GM12864 (cell line): ENCODE measurements around the gene RHEX.

Experiments
- DNase-seq: peaks from one replicate; pipeline ENCODE4 v3.0.0-alpha.2; 2011; ENCODE audit warnings: low read depth
- H3K4me3 ChIP-seq: 2 replicates; pipeline ENCODE4 v1.5.1; 2011; ENCODE audit warnings: mild to moderate bottlenecking, low read depth, low read length, control low read depth
- CTCF ChIP-seq: IDR thresholded peaks from 2 replicates; pipeline ENCODE4 v1.5.1; 2011; ENCODE audit warnings: low read depth, mild to moderate bottlenecking, moderate library complexity, low read length, control low read depth, inconsistent platforms; ENCODE audit errors: missing control alignments

RHEX gene

DNA sequence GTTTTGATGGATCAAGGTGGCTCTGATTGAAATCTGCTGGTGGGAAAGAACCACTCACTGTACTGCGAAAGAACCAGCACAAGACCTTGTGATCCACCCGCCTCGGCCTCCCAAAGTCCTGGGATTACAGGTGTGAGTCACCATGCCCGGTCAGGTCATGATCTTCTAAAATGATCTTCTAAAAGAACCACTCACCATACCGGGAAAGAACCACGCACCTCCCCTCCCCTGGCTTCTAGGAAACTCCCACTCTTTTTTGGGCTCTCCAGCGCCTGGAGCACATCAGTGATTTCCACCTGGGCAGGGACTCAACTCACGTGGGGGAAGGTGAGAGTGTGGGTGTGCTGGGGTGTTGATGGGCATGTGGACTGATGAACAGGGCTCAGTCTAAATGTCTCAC is 41.9 kb upstream of the RHEX start:
- DNase-seq, result no peak
- no peak for TF ChIP-seq CTCF
- H3K4me3 ChIP-seq, result no peak overlapping the region

DNA sequence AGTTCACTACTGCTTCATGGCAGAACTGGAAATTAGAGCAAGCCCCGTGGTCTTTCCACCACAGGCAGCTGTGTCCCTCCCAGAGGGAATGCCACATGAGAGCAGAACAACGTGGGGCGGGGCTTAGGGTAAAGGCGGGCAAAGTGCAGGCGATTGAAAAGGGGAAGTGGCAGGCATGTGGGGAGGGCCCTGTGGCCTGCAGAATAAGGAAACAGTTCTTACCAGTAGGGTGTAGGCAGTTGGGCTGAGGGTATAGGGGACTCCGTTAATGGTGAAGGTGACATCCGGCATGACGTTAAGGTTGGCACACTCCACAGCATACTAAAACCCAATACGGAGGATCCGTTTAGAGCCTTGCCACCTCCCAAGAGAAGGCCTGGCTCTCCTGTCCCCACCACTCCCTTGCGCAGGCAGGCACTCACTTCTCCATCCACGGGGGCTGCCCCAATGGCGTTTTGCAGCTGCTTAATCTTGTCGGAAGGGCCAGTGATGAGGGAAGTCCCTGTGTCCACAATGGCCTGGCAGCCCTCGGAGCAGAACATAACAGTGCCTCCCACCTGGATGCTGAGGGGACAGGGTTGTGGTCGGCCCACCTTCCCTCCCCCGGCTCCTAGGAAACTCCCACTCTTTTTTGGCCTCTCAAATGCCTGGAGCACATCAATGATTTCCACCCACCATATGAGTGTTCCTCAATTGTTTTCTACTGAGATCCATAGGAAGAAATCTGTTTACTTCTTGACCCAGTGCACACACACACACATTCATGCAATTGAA is 40.7 kb upstream of the RHEX start:
- TF ChIP-seq CTCF, result no peak
- no peak overlapping the region for H3K4me3 ChIP-seq
- peak; percentile 74 for DNase-seq

DNA sequence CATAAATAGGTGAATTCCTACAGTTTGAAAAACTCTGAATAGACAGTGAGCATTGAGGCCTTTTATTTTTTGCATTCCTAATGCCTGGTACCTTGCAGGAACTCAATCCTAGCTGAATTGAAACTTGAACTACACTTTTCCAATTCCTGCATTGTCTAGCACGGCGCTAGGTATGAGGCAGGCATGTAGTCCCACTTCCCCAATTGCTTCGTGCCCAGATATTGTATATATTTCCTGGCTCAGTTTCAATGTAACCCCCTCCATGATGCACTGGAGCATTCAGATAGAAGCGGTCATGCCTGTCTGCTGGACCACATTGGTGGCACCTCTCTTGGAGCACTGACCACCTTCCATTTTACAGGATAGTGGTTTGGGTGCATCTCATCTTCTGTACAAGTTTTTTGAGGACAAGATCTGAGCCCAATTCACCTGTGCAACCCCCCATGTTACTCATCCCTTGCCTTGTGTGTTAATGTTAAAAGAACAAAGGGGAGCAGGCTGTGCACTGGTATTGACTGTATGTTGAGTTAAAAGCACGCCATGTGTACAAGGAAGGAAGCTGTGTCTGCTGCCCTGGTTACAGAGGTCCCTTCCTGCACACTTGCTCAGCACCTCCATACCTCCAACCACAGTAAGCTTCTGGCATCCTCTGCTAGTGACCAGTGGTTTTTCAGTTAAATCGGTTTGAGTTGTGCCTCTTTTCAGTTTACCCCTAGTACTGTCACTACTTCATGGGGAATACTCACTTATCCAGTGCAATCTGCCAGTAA is 39.8 kb upstream of the RHEX start:
- TF ChIP-seq CTCF, result no peak
- H3K4me3 ChIP-seq, result no peak overlapping the region
- DNase-seq, result no peak

DNA sequence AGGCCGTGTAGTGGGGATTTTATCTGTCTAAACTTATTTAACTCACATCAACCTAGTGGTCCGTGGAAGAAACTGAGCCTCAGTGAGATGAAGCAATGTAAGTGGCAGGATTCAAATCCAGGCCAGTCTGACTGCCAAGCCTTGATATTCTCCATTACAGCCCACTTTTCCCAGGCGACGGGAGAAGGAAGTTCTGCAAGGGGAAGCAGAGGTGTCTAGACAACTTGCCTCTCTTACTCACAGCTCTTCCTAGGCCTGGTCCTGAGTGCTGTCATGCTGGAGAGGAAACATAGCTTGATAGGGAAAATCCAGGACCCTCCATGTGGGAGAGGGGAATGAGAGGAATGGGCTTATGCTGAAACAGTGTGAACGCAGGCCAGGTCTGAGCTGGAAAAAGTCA is 38.4 kb upstream of the RHEX start:
- no peak for TF ChIP-seq CTCF
- DNase-seq, result no peak

DNA sequence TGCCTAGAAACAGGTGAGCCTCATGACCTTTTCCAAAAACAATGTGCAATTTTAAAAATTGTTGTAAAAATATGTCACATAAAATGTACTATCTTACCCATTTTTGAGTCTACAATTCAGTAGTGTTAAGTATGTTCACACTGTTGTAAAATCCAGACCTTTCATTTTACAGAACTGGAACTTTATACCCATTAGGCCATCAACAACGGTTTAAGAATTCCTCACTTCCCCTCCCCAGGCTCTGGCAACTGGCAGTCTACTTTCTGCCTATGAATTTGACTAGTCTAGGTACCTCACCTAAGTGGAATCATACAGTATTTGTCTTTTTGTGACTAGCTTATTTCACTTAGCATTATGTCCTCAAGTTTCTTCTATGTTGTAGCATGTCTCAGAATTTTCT is 37.9 kb upstream of the RHEX start:
- H3K4me3 ChIP-seq, result no peak overlapping the region
- DNase-seq, result no peak
- no peak for TF ChIP-seq CTCF

More for the DNA sequence above, 38.4 kb upstream of the RHEX start:
- H3K4me3 ChIP-seq, result no peak overlapping the region

DNA sequence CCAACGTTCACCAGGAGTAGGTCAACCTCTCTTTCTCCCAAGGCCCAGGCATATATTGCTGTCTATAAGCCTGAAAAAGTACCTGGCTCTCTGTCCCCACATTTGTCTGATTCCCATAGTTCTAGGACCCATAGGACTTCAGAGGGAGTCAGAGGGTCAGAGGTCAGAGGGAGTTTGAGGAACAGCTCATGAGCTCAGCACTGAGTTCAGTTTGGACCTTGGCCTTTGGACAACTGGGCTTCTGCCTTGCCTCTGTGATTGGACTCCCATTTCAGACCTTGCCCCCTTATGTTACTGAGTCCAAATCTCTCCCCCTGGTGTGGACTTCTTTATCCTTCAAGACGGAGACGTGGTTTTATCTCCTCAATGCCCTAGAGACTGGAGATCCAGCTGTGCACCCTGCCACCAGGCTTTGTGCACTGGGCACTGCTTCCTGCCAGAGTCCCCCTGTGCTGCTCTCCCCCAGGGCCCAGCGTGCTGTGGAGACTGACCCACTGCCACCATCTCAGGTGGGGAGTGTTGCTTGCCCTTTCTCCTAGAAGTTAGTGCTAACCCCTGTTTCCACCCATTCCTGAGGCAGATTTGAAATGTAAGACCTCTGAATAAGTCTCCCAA is 32.5 kb upstream of the RHEX start:
- no peak for DNase-seq

More for the DNA sequence above, 32.5 kb upstream of the RHEX start:
- no peak overlapping the region for H3K4me3 ChIP-seq
- no peak for TF ChIP-seq CTCF
